ELF-1 (cell line): ENCODE results near the gene MBTPS2.
"Not testable (repeated sequence)": the region's sequence is repeated elsewhere in the genome, so short reads cannot be mapped to it uniquely, and the experiment has no call there.

Experiments
- DNase-seq: peaks from one replicate; pipeline ENCODE4 v3.0.0-alpha.2; 2016; ENCODE audit warnings: low read depth, low spot score

Gene MBTPS2

GRCh38 chrX:21856504-21856903 lies 17.1 kb downstream of the MBTPS2 start:
- no peak for DNase-seq

- no peak for DNase-seq
Observed at GRCh38 chrX:21863241-21863640, 23.8 kb downstream of the MBTPS2 start.

- no peak for DNase-seq
Observed at GRCh38 chrX:21865436-21865835, 26.0 kb downstream of the MBTPS2 start.

GRCh38 chrX:21870494-21870893 lies 31.1 kb downstream of the MBTPS2 start:
- DNase-seq: no peak

DNA sequence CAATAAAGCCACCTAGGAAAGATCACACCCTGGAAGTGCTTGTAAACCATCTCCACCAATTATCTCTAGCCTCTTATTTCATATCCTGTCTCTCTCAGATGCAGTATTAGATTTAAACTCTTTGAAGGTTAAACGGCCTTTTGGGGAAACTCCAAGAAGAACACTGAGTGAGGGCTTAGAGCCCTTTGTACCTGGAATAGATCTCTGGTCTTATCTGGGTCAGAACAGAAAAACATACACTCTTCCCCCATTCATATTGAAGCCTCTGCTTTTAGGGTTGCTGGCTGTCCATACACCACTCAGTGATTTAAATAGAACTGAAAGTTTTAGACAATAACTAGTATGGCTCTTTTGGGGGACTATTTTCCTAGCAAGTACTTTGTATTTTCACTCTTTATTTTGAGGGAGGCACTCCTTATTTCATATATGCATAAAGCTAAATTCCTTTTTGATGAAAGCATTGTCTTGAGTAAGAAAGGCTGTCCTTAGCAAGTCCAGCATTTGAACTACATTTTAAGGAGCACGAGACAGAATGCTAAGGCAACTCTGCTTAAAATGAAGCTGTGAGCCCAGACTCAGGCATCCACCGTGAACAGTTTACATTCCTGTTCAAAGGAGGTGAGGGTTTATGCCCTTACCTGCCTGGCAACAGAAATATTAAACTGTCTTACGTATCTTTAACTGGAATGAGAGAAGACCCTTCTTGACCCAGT lies 33.8 kb downstream of the MBTPS2 start:
- no peak for DNase-seq

DNA sequence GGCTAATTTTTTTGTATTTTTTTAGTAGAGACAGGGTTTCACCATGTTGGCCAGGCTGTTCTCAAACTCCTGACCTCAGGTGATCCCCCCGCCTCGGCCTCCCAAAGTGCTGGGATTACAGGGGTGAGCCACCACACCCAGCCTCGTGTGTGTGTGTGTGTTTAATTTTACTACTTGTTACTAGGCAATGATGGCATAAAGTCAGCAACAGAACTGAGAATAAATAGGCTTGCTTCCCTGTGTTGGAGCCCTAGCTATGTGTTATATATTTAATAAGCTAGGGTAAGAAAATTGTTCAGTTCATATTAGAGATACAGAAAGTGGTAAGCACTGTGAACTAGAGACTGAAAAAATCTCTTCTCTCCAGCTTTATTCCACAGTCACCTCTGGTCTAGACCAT lies 34.8 kb downstream of the MBTPS2 start:
- not testable (repeated sequence) for DNase-seq

- DNase-seq: no peak
Observed at GRCh38 chrX:21875013-21875412, 35.6 kb downstream of the MBTPS2 start.

- DNase-seq: no peak
Observed at GRCh38 chrX:21881881-21882574, 42.6 kb downstream of the MBTPS2 start.

- no peak for DNase-seq
Observed at GRCh38 chrX:21883258-21883657, 43.8 kb downstream of the MBTPS2 start.

GRCh38 chrX:21885568-21885967 lies 46.2 kb downstream of the MBTPS2 start:
- peak; percentile 10 for DNase-seq

DNA sequence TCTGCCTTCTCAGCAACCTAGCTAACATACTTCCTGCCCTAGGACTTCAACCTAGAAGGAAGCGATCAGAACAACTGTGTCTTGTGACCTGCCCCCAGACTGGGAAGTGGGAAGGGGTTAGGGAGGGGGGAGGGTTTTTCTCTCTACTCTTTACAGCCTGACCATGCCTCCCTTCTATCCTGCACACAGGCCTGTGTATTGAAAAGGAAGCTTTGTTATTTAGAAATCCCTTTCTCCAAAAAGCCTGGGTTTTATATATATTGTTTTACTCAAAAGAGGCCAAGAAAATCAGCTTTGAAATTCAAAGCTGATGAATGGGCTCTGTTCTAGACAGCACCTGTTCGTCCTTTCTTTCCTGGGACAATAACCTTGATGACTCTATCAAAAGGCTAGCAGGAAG lies 65.9 kb downstream of the MBTPS2 start:
- peak; percentile 13 for DNase-seq

DNA sequence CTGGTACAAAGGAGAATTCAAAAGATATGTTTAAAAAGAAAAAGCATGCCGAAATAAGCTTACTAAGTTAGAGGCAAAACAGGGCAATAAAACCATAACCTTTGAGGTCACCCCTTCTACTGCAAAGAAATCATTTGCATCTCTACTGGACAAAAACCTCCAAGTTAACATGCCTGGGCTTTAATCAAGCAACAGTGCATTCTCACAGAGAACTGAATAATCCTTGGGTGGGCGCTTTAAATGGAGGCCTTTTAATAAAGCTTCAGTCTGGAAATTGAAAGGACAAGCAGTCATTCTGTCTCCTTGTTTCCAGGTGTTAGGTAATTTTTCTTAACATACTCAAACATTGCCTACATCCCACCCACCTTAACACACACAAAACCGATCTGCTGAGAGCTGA lies 66.5 kb downstream of the MBTPS2 start:
- DNase-seq: no peak

DNA sequence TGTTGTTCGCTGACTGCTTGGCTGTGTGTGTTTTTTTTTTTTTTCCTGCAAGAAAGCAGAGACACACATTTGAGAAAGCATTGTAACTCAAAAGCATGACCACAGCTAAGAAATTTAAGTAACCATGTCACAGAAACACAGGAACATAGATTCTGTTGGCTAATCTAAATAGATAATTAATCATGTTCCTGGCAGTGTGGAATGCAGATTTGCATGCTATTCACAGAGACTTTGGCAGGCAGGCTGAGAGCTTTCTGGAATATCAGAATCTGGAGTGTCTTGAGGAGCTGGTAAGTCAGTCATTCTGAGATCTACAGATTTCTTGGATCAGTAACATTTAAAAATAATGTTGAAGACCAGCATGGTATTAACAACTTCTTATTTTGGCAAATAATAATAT lies 67.8 kb downstream of the MBTPS2 start:
- DNase-seq: no peak

DNA sequence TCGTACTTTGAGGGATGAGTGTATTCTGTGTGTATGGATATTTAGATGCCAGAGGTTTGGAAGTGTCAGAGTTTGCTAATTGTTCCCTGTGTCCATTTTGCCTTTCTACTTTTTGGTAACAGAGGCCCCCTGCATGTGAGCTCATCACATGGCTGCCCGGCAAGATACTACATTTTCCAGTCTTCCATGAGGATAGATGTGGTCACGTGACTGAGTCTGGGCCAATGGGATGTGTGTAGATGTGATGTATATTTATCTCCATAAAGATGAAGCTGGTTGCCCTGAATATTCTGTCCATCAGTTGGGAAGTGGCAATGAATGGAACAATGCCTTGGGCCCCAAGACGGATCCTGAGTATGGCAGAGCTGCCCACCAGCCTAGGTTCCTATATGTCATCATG lies 72.1 kb downstream of the MBTPS2 start:
- DNase-seq: no peak

- no peak for DNase-seq
Observed at GRCh38 chrX:21912220-21912619, 72.8 kb downstream of the MBTPS2 start.

DNA sequence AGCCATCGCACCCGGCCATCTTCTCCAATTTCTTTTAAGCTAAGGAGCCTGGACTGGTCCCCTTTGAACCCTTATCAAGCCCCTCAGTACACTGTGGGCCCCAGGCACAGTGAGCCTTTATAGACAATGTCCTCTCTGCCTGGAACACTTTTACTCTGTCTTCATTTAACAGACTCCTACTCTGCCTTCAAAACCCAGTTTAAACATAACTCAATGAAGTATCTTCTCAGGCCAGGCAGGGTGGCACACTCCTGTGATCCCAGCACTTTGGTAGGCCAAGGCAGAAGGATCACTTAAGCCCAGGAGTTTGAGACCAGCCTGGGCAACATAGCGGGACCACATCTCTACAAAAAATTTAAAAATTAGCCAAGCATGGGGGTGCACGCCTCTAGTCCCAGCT lies 73.6 kb downstream of the MBTPS2 start:
- DNase-seq: no peak

DNA sequence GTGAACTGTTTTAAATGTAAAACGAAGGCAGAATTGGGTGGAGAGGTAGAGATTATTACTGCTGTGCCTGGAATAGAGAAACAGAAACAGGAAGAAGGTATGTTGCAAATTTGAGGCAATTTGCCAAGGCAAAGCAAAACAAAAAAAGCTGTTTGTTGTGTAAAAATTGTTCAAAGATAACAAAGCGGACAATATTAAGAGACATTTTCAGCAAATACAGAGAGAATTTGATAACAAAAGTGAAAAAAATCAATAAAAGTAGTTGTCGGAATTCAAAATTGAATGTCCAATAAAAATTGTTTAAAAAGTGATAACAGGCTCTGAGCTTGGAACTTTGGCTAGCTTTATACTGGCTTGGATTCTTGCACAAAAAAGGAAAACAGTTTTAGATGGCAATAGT lies 86.7 kb downstream of the MBTPS2 start:
- no peak for DNase-seq

DNA sequence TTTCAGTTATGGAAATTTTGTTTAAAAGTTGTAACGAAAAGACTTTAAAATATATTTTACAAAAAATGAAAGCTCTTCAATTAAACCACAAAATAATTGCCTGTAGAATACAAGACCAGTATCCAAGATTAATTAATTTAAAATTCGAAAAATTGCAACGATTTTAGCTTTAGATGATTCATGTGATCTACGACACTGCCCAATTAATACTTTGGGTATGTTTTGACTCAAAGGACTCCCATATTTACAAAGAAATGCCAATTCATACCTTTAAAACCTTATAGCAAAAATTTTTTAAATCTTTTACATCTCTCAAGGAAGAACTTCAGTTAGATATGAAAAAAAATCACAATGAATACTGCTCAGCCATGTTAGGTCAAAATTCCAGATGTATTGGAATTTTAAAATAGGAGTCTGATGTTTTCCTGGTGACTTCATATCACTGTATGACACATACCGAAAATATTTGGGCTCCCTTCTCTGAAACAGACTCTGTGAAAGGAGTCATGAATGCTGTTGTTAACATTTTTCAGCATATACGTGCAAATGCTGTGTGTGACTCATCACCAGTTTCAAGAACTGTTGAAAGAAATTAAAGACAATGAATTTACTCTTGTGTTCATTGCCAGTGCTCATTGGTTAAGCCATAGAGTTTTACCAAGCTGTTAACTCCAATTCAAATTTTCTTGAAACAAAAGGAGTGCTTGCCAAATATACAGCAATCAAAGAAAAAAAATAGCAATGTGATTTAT lies 87.3 kb downstream of the MBTPS2 start:
- no peak for DNase-seq

GRCh38 chrX:21929209-21929608 lies 89.8 kb downstream of the MBTPS2 start:
- no peak for DNase-seq

DNA sequence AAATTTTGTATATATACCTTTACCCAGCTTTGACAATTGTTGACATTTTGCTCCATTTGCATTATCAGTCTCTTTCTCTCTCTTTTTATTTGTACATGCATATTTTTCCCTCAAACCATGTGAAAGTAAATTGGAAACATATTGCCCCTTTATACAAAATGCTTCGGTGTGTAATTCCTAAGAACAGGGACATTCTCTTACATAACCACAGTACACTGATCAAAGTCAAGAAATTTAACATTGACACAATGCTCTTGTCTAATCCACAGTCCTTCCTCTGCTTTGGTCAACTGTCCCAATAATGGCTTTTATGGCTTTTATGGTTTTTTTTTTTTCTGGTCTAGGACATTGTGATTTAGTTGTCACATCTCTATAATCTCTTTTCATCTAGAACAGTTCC lies 91.6 kb downstream of the MBTPS2 start:
- no peak for DNase-seq

DNA sequence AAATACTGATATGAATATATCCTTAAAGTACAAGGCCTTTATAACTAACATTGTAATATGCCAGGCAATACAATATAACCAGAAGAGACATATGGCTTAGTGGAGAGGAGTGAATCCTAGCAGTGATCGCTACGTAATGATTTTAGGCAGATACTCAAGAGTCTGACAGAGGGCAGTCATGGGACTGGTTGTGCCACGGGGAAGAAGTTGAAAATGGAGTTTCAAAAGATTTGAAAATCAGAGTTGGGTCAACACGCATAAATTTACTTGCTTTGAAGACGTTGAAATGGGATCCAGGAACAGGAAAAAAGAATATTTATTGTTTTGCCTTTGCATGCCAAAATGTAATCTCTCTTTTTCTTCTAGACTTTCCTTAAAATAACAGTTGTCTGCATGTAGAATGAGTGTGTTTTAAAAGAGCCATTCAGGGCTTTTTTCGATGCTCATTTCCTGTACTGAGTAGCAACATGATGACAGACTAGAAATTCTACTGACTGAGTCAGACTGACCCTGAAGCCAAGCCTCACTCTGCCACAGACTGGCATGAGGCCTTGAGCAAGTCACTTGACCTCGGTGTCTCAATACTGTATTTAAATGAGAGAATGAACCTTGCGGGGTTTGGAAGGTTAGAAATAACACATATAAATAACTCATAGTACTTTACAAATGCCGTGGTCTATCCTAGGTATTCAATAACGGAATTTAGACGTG lies 93.0 kb downstream of the MBTPS2 start:
- DNase-seq: no peak

DNA sequence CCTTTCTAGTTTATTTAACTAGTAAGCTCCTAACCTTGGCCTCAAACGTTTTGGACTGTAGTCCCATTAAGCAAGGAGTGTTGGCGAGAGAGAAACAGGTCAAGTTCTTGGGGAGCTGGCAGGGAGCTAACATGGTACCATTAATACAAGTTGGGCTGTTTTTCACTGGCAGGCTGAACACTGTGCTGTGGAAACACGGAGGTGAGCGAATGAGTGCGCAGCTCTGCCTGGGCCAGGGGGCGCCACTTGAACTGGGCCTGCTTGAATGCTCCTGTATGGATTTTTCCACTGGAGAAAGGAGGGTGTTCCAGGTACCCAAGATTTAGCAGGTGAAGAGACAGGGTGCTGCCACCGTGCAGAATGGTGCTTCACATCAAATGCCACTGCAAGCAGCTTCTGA lies 93.7 kb downstream of the MBTPS2 start:
- DNase-seq: no peak
